GM12865 (cell line): ENCODE results near the gene MUS81.

Experiments used
- DNase-seq: peaks from one replicate; pipeline ENCODE4 v3.0.0; 2010; ENCODE audit warnings: low read depth
- H3K4me3 ChIP-seq: 2 replicates; pipeline ENCODE4 v1.5.1; 2011; ENCODE audit warnings: mild to moderate bottlenecking, low read depth, low read length, control low read depth
- CTCF ChIP-seq: IDR thresholded peaks from 2 replicates; pipeline ENCODE4 v1.5.1; 2011; ENCODE audit warnings: low read length, control low read depth, low read depth, inconsistent platforms; ENCODE audit not compliant: insufficient read depth; ENCODE audit errors: missing control alignments

The MUS81 gene

GRCh38 chr11:65862191-65862735 lies 2.0 kb downstream of the MUS81 start:
- no peak for TF ChIP-seq CTCF
- no peak overlapping the region for H3K4me3 ChIP-seq
- peak; percentile 1 for DNase-seq

- H3K4me3 ChIP-seq, result no peak overlapping the region
- peak; percentile 2 for DNase-seq
- no peak for TF ChIP-seq CTCF
Measured at GRCh38 chr11:65862941-65863888, 3.0 kb downstream of the MUS81 start.

GRCh38 chr11:65863889-65864705 lies 3.9 kb downstream of the MUS81 start:
- no peak overlapping the region for H3K4me3 ChIP-seq
- DNase-seq, result peak; percentile 5

GRCh38 chr11:65864706-65865471 lies 4.7 kb downstream of the MUS81 start:
- DNase-seq, result peak; percentile 1
- H3K4me3 ChIP-seq, result no peak overlapping the region
- TF ChIP-seq CTCF, result no peak

More at GRCh38 chr11:65863889-65864705, 3.9 kb downstream of the MUS81 start:
- TF ChIP-seq CTCF, result no peak

- DNase-seq, result peak; percentile 1
- no peak for TF ChIP-seq CTCF
- no peak overlapping the region for H3K4me3 ChIP-seq
Measured at GRCh38 chr11:65865550-65866172, 5.4 kb downstream of the MUS81 start.
